OCI-LY1 (cell line): Measurements from ENCODE around the gene POU4F3.

ENCODE experiments used
- H2AFZ ChIP-seq: fragments of 200-600 bp; sonication (generic), shearing (Covaris generic); 2 replicates; pipeline ENCODE4 v1.6.0; 2014; ENCODE audit warnings: antibody characterized with exemption, mild to moderate bottlenecking, low read length
- H3F3A ChIP-seq: fragments of 200-600 bp; sonication (generic), shearing (Covaris generic); 2 replicates; pipeline ENCODE4 v1.6.0; 2014; ENCODE audit warnings: mild to moderate bottlenecking, antibody characterized with exemption, low read length, moderate library complexity; ENCODE audit not compliant: insufficient read depth
- H3K27ac ChIP-seq: fragments of 200-600 bp; sonication (generic); 2 replicates; pipeline ENCODE4 v1.5.1; 2014; ENCODE audit warnings: low read length, mixed run types, mild to moderate bottlenecking, low read depth; ENCODE audit not compliant: poor library complexity, severe bottlenecking
- H3K27me3 ChIP-seq: fragments of 200-600 bp; sonication (generic); 2 replicates; pipeline ENCODE4 v1.6.0; 2014; ENCODE audit warnings: antibody characterized with exemption, mild to moderate bottlenecking, low read length, moderate library complexity; ENCODE audit not compliant: insufficient read depth
- H3K36me3 ChIP-seq: fragments of 200-600 bp; sonication (generic); 2 replicates; pipeline ENCODE4 v1.6.1; 2014; ENCODE audit warnings: mild to moderate bottlenecking, antibody characterized with exemption, low read length, moderate library complexity, mixed read lengths; ENCODE audit not compliant: insufficient read depth
- H3K4me1 ChIP-seq: fragments of 200-600 bp; sonication (generic); 2 replicates; pipeline ENCODE4 v1.5.1; 2014; ENCODE audit warnings: mild to moderate bottlenecking, low read length, moderate library complexity; ENCODE audit not compliant: insufficient read depth, severe bottlenecking
- H3K4me2 ChIP-seq: fragments of 200-600 bp; sonication (generic), shearing (Covaris generic); 2 replicates; pipeline ENCODE4 v1.6.1; 2014; ENCODE audit warnings: low read length
- H3K4me3 ChIP-seq: fragments of 200-600 bp; sonication (generic); 2 replicates; pipeline ENCODE4 v1.5.1; 2014; ENCODE audit warnings: low read length, low read depth, mild to moderate bottlenecking, mixed read lengths; ENCODE audit not compliant: poor library complexity, severe bottlenecking
- H3K79me2 ChIP-seq: fragments of 200-600 bp; shearing (Covaris generic); 2 replicates; pipeline ENCODE4 v1.6.1; 2016; ENCODE audit warnings: mixed run types, low read length, mixed read lengths; ENCODE audit not compliant: insufficient read depth
- H3K9ac ChIP-seq: fragments of 200-600 bp; sonication (generic), shearing (Covaris generic); 2 replicates; pipeline ENCODE4 v1.6.1; 2014; ENCODE audit warnings: mild to moderate bottlenecking, low read length, mixed read lengths
- H3K9me2 ChIP-seq: fragments of 200-600 bp; sonication (generic), shearing (Covaris generic); 2 replicates; pipeline ENCODE4 v1.6.1; 2014; ENCODE audit warnings: low read depth, mild to moderate bottlenecking, low read length, mixed read lengths
- H3K9me3 ChIP-seq: fragments of 200-600 bp; shearing (Covaris generic); 2 replicates; pipeline ENCODE4 v1.6.1; 2014; ENCODE audit warnings: low read length, mixed read lengths
- H4K20me1 ChIP-seq: fragments of 200-600 bp; sonication (generic), shearing (Covaris generic); 2 replicates; pipeline ENCODE4 v1.6.0; 2016; ENCODE audit warnings: mild to moderate bottlenecking, low read length; ENCODE audit not compliant: insufficient read depth
- EZH2 ChIP-seq: fragments of 200-600 bp; sonication (generic), shearing (Covaris generic); IDR thresholded peaks from 2 replicates; pipeline ENCODE4 v1.8.0; 2017; ENCODE audit warnings: borderline replicate concordance, mixed run types, mild to moderate bottlenecking, antibody characterized with exemption, low read length, moderate library complexity, mixed read lengths
- TF ChIP-seq, protein P1 (sequence below): fragments of 200-600 bp; sonication (generic), shearing (Covaris generic); IDR thresholded peaks from 2 replicates; pipeline ENCODE4 v1.5.1; 2017; ENCODE audit warnings: mild to moderate bottlenecking, antibody characterized with exemption, low read length, moderate library complexity, mixed read lengths

Gene POU4F3, protein sequence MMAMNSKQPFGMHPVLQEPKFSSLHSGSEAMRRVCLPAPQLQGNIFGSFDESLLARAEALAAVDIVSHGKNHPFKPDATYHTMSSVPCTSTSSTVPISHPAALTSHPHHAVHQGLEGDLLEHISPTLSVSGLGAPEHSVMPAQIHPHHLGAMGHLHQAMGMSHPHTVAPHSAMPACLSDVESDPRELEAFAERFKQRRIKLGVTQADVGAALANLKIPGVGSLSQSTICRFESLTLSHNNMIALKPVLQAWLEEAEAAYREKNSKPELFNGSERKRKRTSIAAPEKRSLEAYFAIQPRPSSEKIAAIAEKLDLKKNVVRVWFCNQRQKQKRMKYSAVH

GRCh38 chr5:146338774-146339714 lies at the start of gene POU4F3:
Gene POU4F3, plus strand, starts transcription at chr5:146338839. Its CDS starts 274 bp downstream, at chr5:146339113.
- H3K4me1 ChIP-seq, result no peaks in the 10 kb centered on the region
- H3K9me3 ChIP-seq, result no peaks in the 10 kb centered on the region
- no peaks in the 10 kb centered on the region for H3K79me2 ChIP-seq
- H3K27me3 ChIP-seq, result no peaks in the 10 kb centered on the region
- H3K4me3 ChIP-seq, result no peak within 1 kb of the TSS
- no peak within 1 kb of the TSS for H3K27ac ChIP-seq
- H3K9me2 ChIP-seq, result no peaks in the 10 kb centered on the region
- no peak within 1 kb of the TSS for H3K4me2 ChIP-seq
- no peaks in the 10 kb centered on the region for H4K20me1 ChIP-seq
- no peak within 1 kb of the TSS for H3K9ac ChIP-seq
- TF ChIP-seq EZH2, result no peak
- TF ChIP-seq, protein P1, sequence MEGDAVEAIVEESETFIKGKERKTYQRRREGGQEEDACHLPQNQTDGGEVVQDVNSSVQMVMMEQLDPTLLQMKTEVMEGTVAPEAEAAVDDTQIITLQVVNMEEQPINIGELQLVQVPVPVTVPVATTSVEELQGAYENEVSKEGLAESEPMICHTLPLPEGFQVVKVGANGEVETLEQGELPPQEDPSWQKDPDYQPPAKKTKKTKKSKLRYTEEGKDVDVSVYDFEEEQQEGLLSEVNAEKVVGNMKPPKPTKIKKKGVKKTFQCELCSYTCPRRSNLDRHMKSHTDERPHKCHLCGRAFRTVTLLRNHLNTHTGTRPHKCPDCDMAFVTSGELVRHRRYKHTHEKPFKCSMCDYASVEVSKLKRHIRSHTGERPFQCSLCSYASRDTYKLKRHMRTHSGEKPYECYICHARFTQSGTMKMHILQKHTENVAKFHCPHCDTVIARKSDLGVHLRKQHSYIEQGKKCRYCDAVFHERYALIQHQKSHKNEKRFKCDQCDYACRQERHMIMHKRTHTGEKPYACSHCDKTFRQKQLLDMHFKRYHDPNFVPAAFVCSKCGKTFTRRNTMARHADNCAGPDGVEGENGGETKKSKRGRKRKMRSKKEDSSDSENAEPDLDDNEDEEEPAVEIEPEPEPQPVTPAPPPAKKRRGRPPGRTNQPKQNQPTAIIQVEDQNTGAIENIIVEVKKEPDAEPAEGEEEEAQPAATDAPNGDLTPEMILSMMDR, result no peak
- H3K36me3 ChIP-seq, result no peaks in the 10 kb centered on the region
- no peak within 1 kb of the TSS for H2AFZ ChIP-seq
- no peaks in the 10 kb centered on the region for H3F3A ChIP-seq

- H3K27ac ChIP-seq, result no peak overlapping the region
- no peaks in the 10 kb centered on the region for H3K9me3 ChIP-seq
- no peak overlapping the region for H3K4me2 ChIP-seq
- H3K36me3 ChIP-seq, result peaks cover 5% of the 10 kb centered on the region; the same call in 1 of the 2 replicates
- H2AFZ ChIP-seq, result no peak overlapping the region
- H3K4me3 ChIP-seq, result no peak overlapping the region
- H3K27me3 ChIP-seq, result no peaks in the 10 kb centered on the region
- no peaks in the 10 kb centered on the region for H4K20me1 ChIP-seq
- H3K79me2 ChIP-seq, result no peaks in the 10 kb centered on the region
- no peaks in the 10 kb centered on the region for H3K4me1 ChIP-seq
- TF ChIP-seq, protein P1, result no peak
- TF ChIP-seq EZH2, result no peak
- no peak overlapping the region for H3K9ac ChIP-seq
- H3K9me2 ChIP-seq, result no peaks in the 10 kb centered on the region
- H3F3A ChIP-seq, result no peaks in the 10 kb centered on the region; the same call in none of the 2 replicates
Measured at GRCh38 chr5:146290318-146290717, 48.3 kb upstream of the POU4F3 start.

DNA sequence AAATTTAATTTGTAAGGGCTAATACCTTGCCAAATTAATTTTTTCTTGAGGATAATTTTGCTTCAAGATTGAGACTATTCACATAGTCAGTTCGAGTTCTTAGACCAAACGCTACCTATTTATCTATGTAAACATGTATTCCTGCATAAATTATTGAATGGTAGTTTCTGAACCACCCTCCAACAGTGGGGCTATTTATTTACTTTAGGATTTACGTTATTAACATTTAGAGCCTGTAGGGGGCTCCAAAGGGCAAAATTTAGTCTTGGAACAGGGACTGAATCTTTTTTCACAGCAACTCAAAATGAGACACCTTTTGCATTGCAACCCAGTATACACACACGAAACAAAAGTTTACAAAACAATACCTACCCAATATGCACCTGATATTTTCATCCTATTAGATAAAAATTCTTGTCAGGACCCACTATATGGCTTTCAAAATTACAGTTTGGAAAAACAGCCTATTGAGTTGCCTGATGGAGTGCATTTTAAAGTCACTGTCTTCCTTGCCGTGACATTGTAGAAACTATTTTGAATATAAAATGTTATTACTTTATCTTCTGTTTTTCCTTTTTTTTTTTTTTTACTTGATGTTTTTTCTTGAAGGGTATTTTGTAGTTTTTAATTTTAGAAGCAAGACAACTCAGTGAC lies 47.1 kb upstream of the POU4F3 start:
- Histone ChIP-seq H3K4me1 (no peaks in the 10 kb centered on the region), H3K9me3 (no peaks in the 10 kb centered on the region), H3K27me3 (no peaks in the 10 kb centered on the region), H3K79me2 (no peaks in the 10 kb centered on the region), H3F3A (no peaks in the 10 kb centered on the region; the same call in none of the 2 replicates), H2AFZ (no peak overlapping the region), H3K36me3 (peaks cover 3% of the 10 kb centered on the region; the same call in 1 of the 2 replicates), H3K9me2 (no peaks in the 10 kb centered on the region), H3K4me3 (no peak overlapping the region), H3K4me2 (no peak overlapping the region), H3K9ac (no peak overlapping the region), H3K27ac (no peak overlapping the region), H4K20me1 (no peaks in the 10 kb centered on the region)
- no peak for TF ChIP-seq EZH2
- TF ChIP-seq, protein P1, result peak; percentile 57
